Activated T-helper 17 cell treated with anti-CD3 and anti-CD28 coated beads, Interleukin-2, amount 50 U/mL, for 72 hours (primary cell): Measurements from ENCODE around the gene TTLL11. TPM values are rescaled to one million over a fixed set of nuclear protein-coding genes. Genes with fewer than 3 reads are reported as not detected.

Experiments used
- ATAC-seq: fragments of 150-1000 bp; cut with Tn5 transposase; replicated peaks from 2 replicates; pipeline ENCODE4 v1.10.0; 2021; ENCODE audit warnings: mild to moderate bottlenecking, moderate library complexity
- H3K27ac Mint-ChIP-seq: one replicate; pipeline ENCODE4 v1.8.0; 2022; ENCODE audit warnings: mixed read lengths
- H3K27me3 Mint-ChIP-seq: one replicate; pipeline ENCODE4 v1.8.0; 2022; ENCODE audit warnings: mixed read lengths
- H3K36me3 Mint-ChIP-seq: one replicate; pipeline ENCODE4 v1.8.0; 2022; ENCODE audit warnings: low read depth, mild to moderate bottlenecking, mixed read lengths
- H3K4me1 Mint-ChIP-seq: one replicate; pipeline ENCODE4 v1.8.0; 2022; ENCODE audit warnings: mixed read lengths
- H3K4me3 Mint-ChIP-seq: one replicate; pipeline ENCODE4 v1.8.0; 2022; ENCODE audit warnings: mild to moderate bottlenecking, mixed read lengths
- H3K9me3 Mint-ChIP-seq: one replicate; pipeline ENCODE4 v1.8.0; 2022; ENCODE audit warnings: mixed read lengths
- total RNA-seq, 2 donors: library from RNA; stranded (reverse); gene quantifications; one replicate each; pipeline ENCODE4 v1.2.3, GENCODE V29; 2022

The TTLL11 gene
- total RNA-seq, 2 donors from 2014 or later = 2.6 to 3.9 TPM

- no peaks in the 10 kb centered on the region for H3K9me3 Mint-ChIP-seq
- no peaks in the 10 kb centered on the region for H3K36me3 Mint-ChIP-seq
- no peak for ATAC-seq
- H3K4me1 Mint-ChIP-seq = no peaks in the 10 kb centered on the region
- H3K27me3 Mint-ChIP-seq = no peaks in the 10 kb centered on the region
- H3K4me3 Mint-ChIP-seq = no peak overlapping the region
- no peak overlapping the region for H3K27ac Mint-ChIP-seq
Observed at GRCh38 chr9:121818016-121818661, 275.0 kb downstream of the TTLL11 start.

- no peak for ATAC-seq
- Mint-ChIP-seq H3K27ac (no peak overlapping the region), H3K36me3 (no peaks in the 10 kb centered on the region), H3K27me3 (no peaks in the 10 kb centered on the region), H3K4me1 (no peaks in the 10 kb centered on the region), H3K4me3 (no peak overlapping the region), H3K9me3 (no peaks in the 10 kb centered on the region)
Observed at GRCh38 chr9:121817476-121817875, 275.6 kb downstream of the TTLL11 start.

- no peak for ATAC-seq
- no peaks in the 10 kb centered on the region for H3K9me3 Mint-ChIP-seq
- H3K27me3 Mint-ChIP-seq = no peaks in the 10 kb centered on the region
- H3K27ac Mint-ChIP-seq = no peak overlapping the region
- H3K36me3 Mint-ChIP-seq = no peaks in the 10 kb centered on the region
- H3K4me3 Mint-ChIP-seq = no peak overlapping the region
- no peaks in the 10 kb centered on the region for H3K4me1 Mint-ChIP-seq
Observed at GRCh38 chr9:121816845-121817450, 276.2 kb downstream of the TTLL11 start.

- Mint-ChIP-seq H3K4me3 (no peak overlapping the region), H3K4me1 (no peaks in the 10 kb centered on the region), H3K27ac (no peak overlapping the region), H3K9me3 (no peaks in the 10 kb centered on the region), H3K36me3 (no peaks in the 10 kb centered on the region), H3K27me3 (no peaks in the 10 kb centered on the region)
- ATAC-seq = no peak
Observed at GRCh38 chr9:121816449-121816817, 276.7 kb downstream of the TTLL11 start.

GRCh38 chr9:121815546-121816448 is 277.3 kb downstream of the TTLL11 start:
- Mint-ChIP-seq H3K36me3 (no peaks in the 10 kb centered on the region), H3K4me3 (no peak overlapping the region)

GRCh38 chr9:121815084-121815483 is 278.0 kb downstream of the TTLL11 start:
- Mint-ChIP-seq H3K9me3 (no peaks in the 10 kb centered on the region), H3K27ac (no peak overlapping the region), H3K27me3 (no peaks in the 10 kb centered on the region)

More at GRCh38 chr9:121815546-121816448, 277.3 kb downstream of the TTLL11 start:
- Mint-ChIP-seq H3K9me3 (no peaks in the 10 kb centered on the region), H3K4me1 (no peaks in the 10 kb centered on the region), H3K27me3 (no peaks in the 10 kb centered on the region), H3K27ac (no peak overlapping the region)
- no peak for ATAC-seq

GRCh38 chr9:121814594-121814993 is 278.5 kb downstream of the TTLL11 start:
- ATAC-seq = no peak
- Mint-ChIP-seq H3K27ac (no peak overlapping the region), H3K4me3 (no peak overlapping the region), H3K9me3 (no peaks in the 10 kb centered on the region), H3K4me1 (no peaks in the 10 kb centered on the region), H3K27me3 (no peaks in the 10 kb centered on the region), H3K36me3 (no peaks in the 10 kb centered on the region)

More at GRCh38 chr9:121815084-121815483, 278.0 kb downstream of the TTLL11 start:
- no peak for ATAC-seq
- H3K4me3 Mint-ChIP-seq = no peak overlapping the region
- H3K36me3 Mint-ChIP-seq = no peaks in the 10 kb centered on the region
- no peaks in the 10 kb centered on the region for H3K4me1 Mint-ChIP-seq

- Mint-ChIP-seq H3K36me3 (no peaks in the 10 kb centered on the region), H3K27me3 (no peaks in the 10 kb centered on the region), H3K9me3 (no peaks in the 10 kb centered on the region), H3K27ac (no peak overlapping the region), H3K4me3 (no peak overlapping the region), H3K4me1 (no peaks in the 10 kb centered on the region)
- no peak for ATAC-seq
Observed at GRCh38 chr9:121813519-121814210, 279.4 kb downstream of the TTLL11 start.

- H3K27ac Mint-ChIP-seq = no peak overlapping the region
- H3K27me3 Mint-ChIP-seq = no peaks in the 10 kb centered on the region
- H3K4me1 Mint-ChIP-seq = no peaks in the 10 kb centered on the region
- H3K4me3 Mint-ChIP-seq = no peak overlapping the region
- ATAC-seq = no peak
- H3K9me3 Mint-ChIP-seq = no peaks in the 10 kb centered on the region
- H3K36me3 Mint-ChIP-seq = no peaks in the 10 kb centered on the region
Observed at GRCh38 chr9:121812159-121812735, 280.9 kb downstream of the TTLL11 start.

- Mint-ChIP-seq H3K36me3 (no peaks in the 10 kb centered on the region), H3K4me1 (no peaks in the 10 kb centered on the region), H3K27me3 (no peaks in the 10 kb centered on the region), H3K9me3 (no peaks in the 10 kb centered on the region), H3K27ac (no peak overlapping the region), H3K4me3 (no peak overlapping the region)
- ATAC-seq = no peak
Observed at GRCh38 chr9:121811751-121812150, 281.4 kb downstream of the TTLL11 start.

- Mint-ChIP-seq H3K27me3 (no peaks in the 10 kb centered on the region), H3K4me3 (no peak overlapping the region), H3K27ac (no peak overlapping the region), H3K36me3 (no peaks in the 10 kb centered on the region), H3K4me1 (no peaks in the 10 kb centered on the region), H3K9me3 (no peaks in the 10 kb centered on the region)
- ATAC-seq = no peak
Observed at GRCh38 chr9:121811140-121811539, 282.0 kb downstream of the TTLL11 start.

- ATAC-seq = no peak
- Mint-ChIP-seq H3K27ac (no peak overlapping the region), H3K36me3 (no peaks in the 10 kb centered on the region), H3K4me3 (no peak overlapping the region), H3K27me3 (no peaks in the 10 kb centered on the region), H3K9me3 (no peaks in the 10 kb centered on the region), H3K4me1 (no peaks in the 10 kb centered on the region)
Observed at GRCh38 chr9:121810489-121810888, 282.6 kb downstream of the TTLL11 start.

- peaks cover 6% of the 10 kb centered on the region for H3K9me3 Mint-ChIP-seq
- no peaks in the 10 kb centered on the region for H3K27me3 Mint-ChIP-seq
- no peak overlapping the region for H3K4me3 Mint-ChIP-seq
- no peaks in the 10 kb centered on the region for H3K36me3 Mint-ChIP-seq
- H3K27ac Mint-ChIP-seq = no peak overlapping the region
- no peaks in the 10 kb centered on the region for H3K4me1 Mint-ChIP-seq
- ATAC-seq = no peak
Observed at GRCh38 chr9:121809356-121810050, 283.6 kb downstream of the TTLL11 start.

GRCh38 chr9:121808781-121809180 is 284.3 kb downstream of the TTLL11 start:
- peaks cover 5% of the 10 kb centered on the region for H3K27me3 Mint-ChIP-seq
- H3K4me1 Mint-ChIP-seq = no peaks in the 10 kb centered on the region
- H3K4me3 Mint-ChIP-seq = no peak overlapping the region
- H3K36me3 Mint-ChIP-seq = no peaks in the 10 kb centered on the region
- no peak overlapping the region for H3K27ac Mint-ChIP-seq
- H3K9me3 Mint-ChIP-seq = peaks cover 12% of the 10 kb centered on the region
- ATAC-seq = no peak
